HL-60 (cell line): ENCODE measurements around the gene HCFC1.

Source experiments
- DNase-seq, 2 experiments: peaks; one replicate each; pipeline ENCODE4 v3.0.0-alpha.2; 2010 to 2020; ENCODE audit warnings: low read depth in 1 of 2, low spot score in 1 of 2
- H3K27ac ChIP-seq: fragments of 250-450 bp; sonication (Bioruptor Pico); replicated peaks from 2 replicates; pipeline ENCODE4 v1.5.1; 2020; ENCODE audit warnings: mild to moderate bottlenecking, moderate library complexity
- H3K27me3 ChIP-seq: fragments of 250-450 bp; sonication (Bioruptor Pico); 2 replicates; pipeline ENCODE4 v1.5.1; 2021; ENCODE audit warnings: mild to moderate bottlenecking, moderate library complexity; ENCODE audit not compliant: insufficient read depth, poor library complexity, severe bottlenecking
- H3K4me3 ChIP-seq: replicated peaks from 2 replicates; pipeline ENCODE4 v1.5.1; 2011; ENCODE audit warnings: mild to moderate bottlenecking, control low read depth, low read length; ENCODE audit not compliant: insufficient read depth
- CTCF ChIP-seq: IDR thresholded peaks from one replicate; pipeline ENCODE4 v1.5.1; 2011; ENCODE audit warnings: low read length, control low read depth, inconsistent platforms; ENCODE audit not compliant: insufficient read depth
- GABPA ChIP-seq: IDR thresholded peaks from 2 replicates; pipeline ENCODE4 v1.6.1; 2012; ENCODE audit warnings: low read depth
- POLR2AphosphoS5 ChIP-seq: IDR thresholded peaks from 2 replicates; pipeline ENCODE4 v1.6.1; 2012; ENCODE audit warnings: low read depth
- REST ChIP-seq: IDR thresholded peaks from 2 replicates; pipeline ENCODE4 v1.6.1; 2012; ENCODE audit warnings: low read depth; ENCODE audit not compliant: insufficient replicate concordance
- SPI1 ChIP-seq: IDR thresholded peaks from 2 replicates; pipeline ENCODE4 v1.6.1; 2012; ENCODE audit warnings: low read depth, mild to moderate bottlenecking, borderline replicate concordance

Gene HCFC1

GRCh38 chrX:153931748-153932147 lies 39.9 kb downstream of the HCFC1 start:
- no peaks in the 10 kb centered on the region for H3K27me3 ChIP-seq

GRCh38 chrX:153931151-153931550 lies 40.5 kb downstream of the HCFC1 start:
- Histone ChIP-seq H3K4me3 (no peak overlapping the region), H3K27ac (0 out of 2 replicates have a peak overlapping the region, but pooled peaks have one; percentile 1), H3K27me3 (no peaks in the 10 kb centered on the region)
- DNase-seq, result no peak
- TF ChIP-seq SPI1, result no peak
- TF ChIP-seq GABPA, result no peak
- TF ChIP-seq POLR2AphosphoS5, result no peak

More at GRCh38 chrX:153931748-153932147, 39.9 kb downstream of the HCFC1 start:
- no peak for TF ChIP-seq CTCF
- TF ChIP-seq GABPA, result no peak
- TF ChIP-seq REST, result no peak
- TF ChIP-seq SPI1, result no peak
- no peak for TF ChIP-seq POLR2AphosphoS5
- DNase-seq, result no peak
- Histone ChIP-seq H3K27ac (0 out of 2 replicates have a peak overlapping the region, but pooled peaks have one; percentile 1), H3K4me3 (no peak overlapping the region)

- Histone ChIP-seq H3K27ac (peak overlapping the region; percentile 52), H3K27me3 (no peaks in the 10 kb centered on the region), H3K4me3 (no peak overlapping the region)
- no peak for DNase-seq
- TF ChIP-seq REST (no peak), SPI1 (no peak), GABPA (no peak), CTCF (no peak), POLR2AphosphoS5 (no peak)
Measured at GRCh38 chrX:153930011-153930910, 41.4 kb downstream of the HCFC1 start.

- TF ChIP-seq GABPA (no peak), POLR2AphosphoS5 (no peak), CTCF (no peak), REST (no peak), SPI1 (no peak)
- Histone ChIP-seq H3K27ac (peak overlapping the region; percentile 52), H3K4me3 (no peak overlapping the region), H3K27me3 (no peaks in the 10 kb centered on the region)
- DNase-seq, result no peak
Measured at GRCh38 chrX:153929576-153929975, 42.0 kb downstream of the HCFC1 start.
